RKO (cell line): ENCODE measurements around the gene NHLH2.

ENCODE experiments used
- DNase-seq: peaks from one replicate; pipeline ENCODE4 v3.0.0-alpha.2; 2016; ENCODE audit warnings: low spot score

The NHLH2 gene

DNA sequence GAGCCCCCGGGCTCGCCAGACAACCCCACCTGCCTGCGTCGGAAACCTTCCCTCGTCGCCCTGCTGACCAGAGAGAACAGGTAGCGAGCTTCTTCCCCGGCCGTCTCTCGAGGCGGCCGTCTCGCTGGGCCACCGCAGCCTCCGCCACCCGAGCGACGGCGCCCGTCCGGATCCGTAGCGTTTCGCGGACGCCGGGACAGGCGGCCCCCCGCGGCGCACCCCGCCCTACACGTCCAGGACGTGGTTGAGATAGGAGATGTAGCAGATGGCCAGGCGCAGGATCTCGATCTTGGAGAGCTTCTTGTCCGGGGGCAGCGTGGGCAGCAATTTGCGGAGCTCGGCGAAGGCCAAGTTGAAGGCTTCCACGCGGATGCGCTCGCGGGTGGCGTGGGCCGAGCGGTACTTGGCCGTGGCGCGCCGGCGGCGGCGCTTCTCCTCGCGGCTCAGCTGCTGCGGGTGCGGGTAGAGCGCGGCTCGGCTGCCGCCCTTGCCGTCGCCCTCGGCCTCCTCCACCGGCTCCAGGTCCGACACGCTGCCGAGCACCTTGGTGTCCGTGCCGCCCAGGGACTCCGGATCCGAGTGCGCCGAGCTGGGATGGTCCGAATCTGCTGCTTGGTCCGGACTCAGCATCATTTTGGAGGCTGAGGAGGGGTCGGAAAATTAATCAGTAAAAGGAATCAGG, 3.0 kb downstream of the NHLH2 start:
- peak; percentile 50 for DNase-seq

DNA sequence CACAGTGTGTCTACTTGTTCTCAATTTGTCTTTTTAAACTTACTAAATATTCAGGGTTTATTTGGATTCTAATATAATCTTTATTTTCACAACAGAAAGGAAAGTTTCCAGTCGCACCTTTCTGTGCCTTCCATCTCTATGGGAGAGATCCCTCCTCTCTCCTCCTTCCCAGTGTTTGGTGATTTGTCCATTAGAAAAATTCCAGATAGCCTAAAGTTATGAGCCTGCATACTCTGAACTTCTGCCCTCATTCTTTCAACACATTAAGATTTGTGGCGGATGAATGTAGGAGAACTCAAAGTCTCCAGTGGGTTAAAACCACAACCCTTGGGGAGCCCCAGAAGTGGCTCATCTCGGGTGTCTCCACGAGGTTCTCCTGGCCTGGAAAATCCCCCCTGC, 3.6 kb downstream of the NHLH2 start:
- DNase-seq, result peak; percentile 29

DNA sequence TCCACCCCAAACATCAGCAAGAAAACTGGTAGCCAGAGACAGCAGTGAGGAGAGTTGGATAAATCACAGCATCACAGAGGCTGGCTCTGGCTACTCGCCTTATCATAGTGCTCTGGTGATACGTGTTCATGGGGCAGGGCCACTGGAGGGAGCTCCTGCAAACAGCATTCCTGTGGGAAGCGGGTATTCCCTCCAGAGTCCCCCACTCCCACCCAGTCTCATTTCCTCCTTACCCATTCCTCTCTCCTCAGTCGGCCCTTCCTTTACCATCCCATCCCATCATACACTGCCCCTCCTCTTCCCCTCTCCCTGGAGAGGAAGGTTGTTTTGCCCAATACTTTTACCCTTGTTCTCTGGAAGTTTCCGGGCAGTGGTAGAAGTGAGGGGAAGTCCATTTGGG, 7.1 kb downstream of the NHLH2 start:
- DNase-seq, result no peak

DNA sequence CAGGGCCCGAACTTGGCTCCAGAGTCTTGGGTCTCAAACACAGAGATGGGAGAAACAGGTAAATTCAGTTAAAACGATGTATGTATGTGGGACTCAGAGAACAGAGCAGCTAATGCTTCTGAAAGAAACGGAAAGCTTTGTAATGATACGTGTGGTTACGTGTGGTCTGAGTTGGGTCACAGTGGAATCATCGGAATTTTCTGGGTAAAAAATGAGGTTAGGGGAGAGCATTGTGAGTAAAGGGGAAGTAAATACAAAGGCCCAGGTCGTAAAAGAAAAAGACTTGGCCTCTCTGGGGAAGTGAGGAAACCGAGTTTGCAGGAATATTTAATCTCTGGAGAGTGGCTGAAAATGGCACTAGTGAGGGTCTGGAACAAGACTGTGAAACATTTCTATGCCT, 8.3 kb downstream of the NHLH2 start:
- no peak for DNase-seq

DNA sequence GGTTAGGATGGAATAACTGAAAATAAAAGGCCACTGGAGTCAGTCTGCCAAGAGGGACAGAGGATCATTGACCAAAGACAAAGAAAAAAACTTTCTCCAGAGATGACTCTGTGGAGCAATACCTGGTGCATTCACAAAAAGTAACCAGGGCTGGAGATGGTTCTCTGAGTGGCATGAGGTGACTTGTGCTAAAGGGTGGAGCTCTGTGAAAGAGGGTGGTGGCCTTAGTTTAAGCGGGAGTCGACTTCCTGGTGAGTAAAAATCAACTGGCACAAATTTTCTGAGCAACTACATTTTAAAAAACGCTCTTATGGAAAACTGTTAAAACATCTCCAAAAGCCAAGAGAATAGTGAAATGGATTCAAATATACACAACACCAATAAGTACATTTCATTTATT, 10.0 kb downstream of the NHLH2 start:
- no peak for DNase-seq

DNA sequence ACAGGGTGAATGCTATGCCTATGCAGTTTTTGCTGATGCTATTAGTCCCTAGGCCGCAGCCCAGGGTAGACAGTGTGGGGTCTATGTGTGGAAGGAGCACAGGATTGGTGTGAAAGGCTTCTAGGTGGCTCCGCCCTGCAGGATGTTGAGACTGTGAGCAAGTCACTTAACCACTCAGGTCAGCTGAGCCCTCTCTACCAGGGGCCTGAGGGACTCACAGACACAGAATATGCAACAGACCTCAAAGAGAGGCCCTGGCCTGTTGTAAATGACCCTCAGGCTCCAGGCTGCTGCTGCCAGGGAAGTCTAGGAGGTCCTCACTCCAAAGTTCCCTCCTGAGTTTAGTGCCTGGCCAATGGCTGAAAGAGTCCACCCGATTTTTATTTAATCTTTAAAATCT, 11.0 kb downstream of the NHLH2 start:
- DNase-seq, result no peak

DNA sequence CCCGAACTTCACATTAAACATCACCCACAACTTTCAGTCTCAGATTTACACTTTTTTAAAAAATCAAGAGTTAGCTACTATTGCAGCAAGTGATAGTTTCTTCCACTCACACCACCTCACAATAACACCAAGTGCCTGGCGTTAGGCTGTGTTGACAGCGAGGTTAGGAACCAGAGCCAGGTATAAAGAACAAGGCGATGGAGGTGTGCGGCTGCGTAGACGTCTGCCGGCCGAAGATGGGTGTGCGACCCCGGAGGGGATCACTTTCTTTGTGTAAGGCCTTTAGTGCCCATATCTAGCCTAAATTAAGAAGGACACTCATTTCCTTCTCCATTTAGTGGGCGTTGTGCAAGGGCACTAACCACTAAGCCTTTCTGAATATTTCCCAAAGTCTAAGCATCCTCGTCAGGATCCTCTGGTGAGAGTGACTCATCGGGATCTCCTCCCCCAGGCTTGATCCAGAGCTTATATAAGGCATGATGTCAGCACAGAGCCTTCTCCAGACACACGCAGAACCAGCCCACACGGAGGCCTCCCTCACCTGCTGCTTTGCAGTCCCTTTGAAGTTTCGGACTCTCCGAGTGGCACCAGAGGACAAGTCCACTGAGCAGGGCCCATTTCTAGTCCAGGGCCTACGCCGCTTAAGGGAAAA, 11.8 kb downstream of the NHLH2 start:
- peak; percentile 66 for DNase-seq

DNA sequence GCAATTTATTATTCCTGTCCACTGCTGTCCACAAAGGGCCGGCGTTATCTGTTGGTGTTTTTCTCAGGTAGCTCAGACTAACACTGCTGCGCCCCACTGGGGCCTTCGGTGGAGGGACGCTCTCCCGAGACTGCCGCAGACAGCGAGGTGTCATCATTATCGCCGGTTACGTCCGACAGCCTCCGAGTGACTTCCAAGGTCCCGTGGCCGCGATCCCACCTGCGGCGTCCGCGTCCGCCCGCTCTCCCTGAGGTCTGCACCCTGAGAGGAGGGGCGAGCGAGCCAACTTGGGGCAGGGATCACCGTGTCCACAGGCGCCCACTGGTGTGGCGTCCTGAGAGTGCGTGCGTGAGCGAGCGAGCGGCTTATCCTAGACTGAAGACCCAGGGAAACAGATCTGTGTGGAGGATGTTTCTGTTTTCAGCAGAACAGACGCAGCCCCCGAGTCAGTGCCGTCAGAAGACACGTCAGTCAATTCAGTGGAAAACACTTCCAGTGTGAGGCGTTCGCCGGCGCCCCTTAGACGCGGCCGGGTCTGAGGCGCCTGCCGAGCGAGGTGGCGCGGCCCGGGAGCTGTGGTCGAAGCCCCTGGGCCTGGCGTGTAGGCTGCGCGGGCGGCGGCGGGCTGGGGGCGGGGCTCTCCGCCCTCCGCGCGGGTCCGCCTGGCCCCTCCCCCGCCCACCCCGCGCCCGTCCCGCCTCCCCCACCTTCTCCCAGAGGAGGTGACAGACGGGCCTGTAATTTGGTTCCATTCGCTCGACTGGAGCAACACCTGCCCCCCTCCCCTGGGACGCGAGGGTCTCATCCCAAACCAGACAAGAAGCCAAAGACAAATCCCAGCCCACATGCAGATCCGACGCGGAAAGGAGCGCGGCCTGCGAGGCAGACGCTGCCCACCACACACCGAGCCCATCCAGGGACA, 12.6 kb downstream of the NHLH2 start:
- no peak for DNase-seq

DNA sequence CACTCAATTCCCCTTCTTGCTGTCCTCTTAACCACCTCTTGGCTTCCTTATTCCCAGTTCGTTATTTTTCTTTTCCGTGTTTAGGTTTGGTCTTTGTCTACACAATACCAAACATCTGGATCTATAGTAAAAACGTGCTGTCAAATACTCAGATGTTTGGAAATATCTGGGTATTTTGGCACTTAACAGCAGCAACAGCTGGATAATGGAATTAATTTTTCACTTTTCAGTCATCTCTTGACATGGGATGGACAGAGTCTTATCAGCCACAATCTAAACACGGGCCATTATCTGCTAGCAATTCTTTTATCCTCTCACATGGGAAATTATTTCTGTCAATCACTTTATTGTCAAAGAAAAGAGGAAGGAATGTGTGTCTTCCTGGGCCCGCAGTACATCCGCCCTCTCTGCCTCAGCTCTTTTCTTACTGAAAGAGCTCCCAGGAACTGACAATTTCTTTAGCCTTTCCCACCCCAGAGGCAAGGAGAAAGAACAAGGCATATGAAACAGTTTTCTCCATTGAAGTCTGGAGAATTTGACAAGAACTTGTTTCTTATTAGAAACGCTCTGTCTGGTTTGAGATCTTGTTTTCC, 13.4 kb downstream of the NHLH2 start:
- no peak for DNase-seq

DNA sequence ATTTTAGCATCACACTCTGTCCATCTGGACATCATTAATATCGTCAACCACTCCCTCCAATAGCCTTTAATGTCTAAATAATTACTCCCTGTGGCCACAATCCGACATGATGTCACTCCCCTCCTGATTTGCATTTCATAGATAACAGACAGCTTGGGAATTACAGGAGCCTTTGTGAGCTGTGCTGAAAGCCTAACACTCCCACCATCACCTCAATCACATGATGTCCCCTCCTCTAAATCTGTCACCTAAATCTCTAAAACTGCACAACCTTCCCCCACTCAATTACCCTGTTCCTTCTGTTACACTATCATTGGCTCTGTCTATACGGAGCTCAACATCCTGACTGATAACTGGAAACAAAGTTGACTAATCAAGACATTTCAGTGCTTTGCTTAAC, 14.3 kb downstream of the NHLH2 start:
- no peak for DNase-seq

DNA sequence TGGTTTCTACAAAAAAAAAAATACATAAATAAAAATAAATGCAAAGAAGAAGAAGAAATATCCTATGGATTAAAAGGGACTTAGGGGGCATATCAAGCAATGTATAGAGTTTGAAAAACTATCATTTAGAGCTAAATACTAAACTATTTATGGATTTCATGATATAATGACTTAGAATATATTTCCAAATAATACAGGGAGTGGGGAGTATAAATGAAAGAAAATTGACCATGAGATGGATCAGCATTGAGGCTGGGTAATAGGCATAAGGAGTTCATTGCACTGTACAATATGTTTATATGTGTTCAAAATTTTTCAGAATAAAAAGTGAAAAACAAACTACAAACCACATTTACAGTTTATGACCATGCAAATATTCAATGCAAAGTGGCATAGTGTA, 18.8 kb downstream of the NHLH2 start:
- no peak for DNase-seq

DNA sequence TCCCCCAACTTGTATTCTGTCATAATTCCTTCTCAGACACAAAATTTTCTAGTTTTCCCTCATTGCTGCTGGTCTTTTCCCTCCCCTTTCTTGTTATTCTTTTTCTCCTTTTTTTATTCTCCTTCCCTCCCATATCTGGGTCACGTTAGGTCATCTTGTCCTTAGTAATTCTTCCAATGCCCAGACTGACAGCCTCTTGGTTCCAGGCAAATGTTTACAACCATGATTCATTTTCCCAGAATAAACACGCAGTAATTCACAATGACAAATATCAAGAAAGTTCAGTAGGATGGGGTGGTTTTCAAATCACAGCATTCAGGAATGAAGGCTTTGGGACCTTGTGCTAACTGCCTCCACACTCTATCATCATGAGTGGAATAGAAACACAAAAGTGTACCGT, 25.2 kb downstream of the NHLH2 start:
- no peak for DNase-seq

DNA sequence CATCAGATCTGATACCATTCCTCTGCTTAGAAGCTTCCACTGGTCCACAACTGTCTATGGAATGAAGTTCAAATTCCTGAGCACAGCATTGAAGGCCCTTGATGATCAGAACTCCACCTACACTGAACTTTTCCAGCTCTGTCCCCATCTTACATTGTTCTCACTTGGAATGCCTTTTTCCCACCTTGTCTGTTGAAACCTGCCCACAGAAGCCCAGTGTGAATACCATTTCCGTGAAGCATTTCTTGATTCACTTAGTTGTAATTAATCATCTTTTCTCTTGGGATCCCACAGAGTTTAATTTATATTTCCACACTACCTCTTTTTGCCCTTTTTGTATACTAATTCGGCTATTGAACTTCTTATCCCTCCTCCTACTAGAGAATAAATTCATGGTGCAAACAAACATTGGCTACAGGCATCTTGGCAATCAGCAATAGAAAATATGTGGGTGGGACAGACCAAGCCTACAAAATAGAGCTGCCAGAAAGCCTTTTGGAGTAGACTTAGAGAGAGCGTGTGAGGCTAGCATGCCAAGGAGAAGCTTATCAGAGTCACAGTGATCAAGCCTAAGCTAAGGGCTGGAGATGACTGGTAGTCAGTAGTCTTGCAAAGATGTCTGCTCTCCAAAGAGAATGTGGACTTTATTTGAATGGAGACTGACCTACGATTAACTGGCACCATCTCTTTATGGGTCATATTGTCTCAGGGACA, 26.1 kb downstream of the NHLH2 start:
- DNase-seq, result no peak

DNA sequence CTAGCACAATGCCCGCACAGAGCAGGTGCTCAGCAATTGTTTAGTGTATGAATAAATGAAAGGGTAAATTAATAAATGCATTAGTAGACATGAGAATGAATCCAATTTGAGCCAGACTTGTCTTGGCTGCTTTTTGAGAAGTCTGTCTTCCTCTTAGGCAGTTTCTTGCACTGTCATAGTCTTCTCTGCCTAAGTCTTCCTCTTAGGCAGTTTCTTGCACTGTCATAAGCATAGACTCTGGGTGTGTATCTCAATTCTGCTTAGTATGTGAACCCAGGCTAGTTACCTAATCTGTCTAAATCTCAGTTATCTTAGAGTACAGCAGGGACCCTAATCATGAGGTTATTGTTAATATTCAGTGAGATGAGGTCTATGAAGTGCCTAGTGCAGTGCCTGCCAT, 27.2 kb downstream of the NHLH2 start:
- no peak for DNase-seq

DNA sequence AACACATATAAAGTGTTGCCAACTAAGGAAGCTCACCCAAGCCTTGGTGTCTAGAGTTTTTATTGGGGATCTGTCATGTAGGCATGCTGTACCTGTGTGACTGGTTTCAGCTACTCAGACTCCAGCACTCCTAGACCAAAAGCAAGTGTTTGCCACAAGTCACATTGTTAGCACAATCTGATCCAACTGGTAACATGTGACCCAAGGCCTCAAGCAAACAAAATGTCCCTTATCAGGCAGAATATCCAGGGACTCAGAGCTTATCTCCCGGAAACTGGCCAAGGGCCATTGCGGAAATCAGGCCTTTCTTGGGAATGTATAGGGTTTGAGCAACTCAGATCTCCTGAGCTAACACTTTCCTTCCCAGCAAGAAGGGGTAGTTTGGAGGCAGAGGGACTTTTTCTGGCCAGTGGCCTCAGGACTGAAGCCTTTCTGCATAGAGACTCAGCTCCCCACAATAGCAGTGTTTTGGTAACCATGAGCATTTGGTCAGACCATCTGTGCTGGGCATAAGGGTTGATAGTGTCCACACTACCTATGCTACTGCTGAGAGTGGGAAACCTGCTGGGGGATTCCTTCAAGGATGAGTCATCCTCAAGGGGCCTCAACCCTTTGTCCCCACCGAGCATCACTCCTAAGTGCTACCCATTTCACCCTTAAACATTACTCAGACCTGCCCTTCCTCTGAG, 29.6 kb downstream of the NHLH2 start:
- DNase-seq, result no peak

DNA sequence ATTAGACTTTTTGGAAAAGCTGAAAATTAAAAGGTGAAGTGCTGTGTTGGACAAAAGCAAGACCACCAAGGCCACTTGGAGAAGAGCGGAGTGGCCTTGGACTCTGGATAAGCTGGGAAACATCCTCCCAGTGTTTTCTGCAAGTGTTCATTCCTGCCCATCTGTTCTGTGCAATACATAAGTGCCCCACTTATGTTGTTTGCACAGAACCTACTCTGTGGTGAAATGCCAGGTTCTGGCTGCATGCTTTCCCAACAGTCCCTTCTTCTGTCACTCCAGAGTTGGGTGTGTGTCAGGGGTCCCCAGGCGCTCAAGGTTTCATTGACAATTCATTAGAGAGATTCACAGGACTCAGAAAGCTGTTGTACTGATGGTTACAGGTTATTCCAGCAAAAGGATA, 30.3 kb downstream of the NHLH2 start:
- no peak for DNase-seq

DNA sequence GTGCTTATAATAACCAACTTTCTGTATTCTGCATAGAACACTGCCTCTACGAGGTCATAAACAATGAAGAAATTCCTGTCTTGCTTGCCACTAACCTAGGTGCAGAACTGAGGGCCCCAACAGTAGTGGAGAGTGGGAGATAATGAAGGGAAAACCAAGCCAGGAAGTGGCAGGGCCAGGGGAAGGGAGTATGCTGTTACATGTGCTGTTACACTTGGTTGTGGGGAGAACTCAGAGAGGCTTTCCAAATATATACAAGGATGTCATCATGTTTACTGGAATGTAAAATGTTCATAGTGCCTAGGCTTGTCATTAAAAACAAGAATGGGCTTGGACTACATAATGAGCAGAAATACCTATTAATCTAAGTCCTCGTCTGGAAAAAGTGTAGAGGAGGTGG, 31.1 kb downstream of the NHLH2 start:
- no peak for DNase-seq

DNA sequence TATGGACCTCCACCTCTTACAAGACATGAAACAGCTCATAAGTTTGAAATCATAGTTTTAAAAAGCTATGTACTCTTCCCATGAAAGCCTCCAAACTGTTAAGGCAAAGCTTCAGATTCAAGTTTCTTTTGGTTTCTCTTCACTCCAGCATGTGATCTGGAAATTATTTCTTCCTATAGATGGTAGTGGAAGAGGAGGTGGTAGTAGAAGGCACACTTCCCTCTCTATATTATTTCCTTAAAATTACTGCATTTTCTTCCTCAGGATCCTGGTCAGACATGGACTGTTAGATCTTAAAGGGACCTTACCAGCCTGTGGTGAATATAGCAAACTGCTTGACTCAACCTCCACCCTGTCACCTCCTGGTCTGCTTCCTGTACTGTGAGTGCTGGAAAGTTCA, 31.9 kb downstream of the NHLH2 start:
- DNase-seq, result no peak

DNA sequence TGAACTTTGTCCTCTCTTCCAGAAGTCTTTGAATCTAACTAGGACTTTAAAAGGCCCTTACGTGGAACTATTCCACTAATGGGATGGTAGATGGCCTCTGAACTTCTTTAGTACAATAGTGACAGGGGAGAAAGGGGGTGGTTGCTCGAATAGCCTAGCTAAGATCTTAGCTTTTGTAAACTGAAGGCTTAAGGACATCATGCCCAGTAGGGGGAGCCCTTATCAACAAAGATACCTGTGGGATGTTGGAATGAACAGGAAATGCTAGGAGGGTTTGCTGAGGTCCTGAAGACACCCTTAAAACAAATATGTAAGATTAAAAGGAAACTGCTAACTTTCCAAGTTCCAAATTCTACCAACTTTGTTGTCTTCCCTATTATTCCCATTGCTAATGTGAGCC, 33.2 kb downstream of the NHLH2 start:
- DNase-seq, result peak; percentile 77

DNA sequence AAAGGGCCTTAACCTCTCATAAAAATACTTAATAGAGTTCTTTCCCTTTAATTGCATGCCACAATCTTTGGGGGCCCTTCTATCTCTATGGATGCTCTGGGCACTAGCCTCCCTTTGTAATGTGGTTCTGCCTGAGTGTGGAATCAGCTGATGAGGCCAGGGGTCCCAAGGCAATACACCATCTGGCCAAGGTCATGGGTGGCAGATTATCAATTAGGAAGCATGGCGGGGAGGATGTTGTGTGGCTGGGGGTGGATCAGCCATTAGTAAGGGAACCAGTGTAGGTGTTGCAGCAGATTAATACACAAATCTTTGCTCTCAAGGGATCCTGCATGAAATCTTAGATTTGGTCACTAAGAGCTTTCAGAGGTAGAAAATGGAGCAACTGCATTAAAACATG, 35.3 kb downstream of the NHLH2 start:
- no peak for DNase-seq

DNA sequence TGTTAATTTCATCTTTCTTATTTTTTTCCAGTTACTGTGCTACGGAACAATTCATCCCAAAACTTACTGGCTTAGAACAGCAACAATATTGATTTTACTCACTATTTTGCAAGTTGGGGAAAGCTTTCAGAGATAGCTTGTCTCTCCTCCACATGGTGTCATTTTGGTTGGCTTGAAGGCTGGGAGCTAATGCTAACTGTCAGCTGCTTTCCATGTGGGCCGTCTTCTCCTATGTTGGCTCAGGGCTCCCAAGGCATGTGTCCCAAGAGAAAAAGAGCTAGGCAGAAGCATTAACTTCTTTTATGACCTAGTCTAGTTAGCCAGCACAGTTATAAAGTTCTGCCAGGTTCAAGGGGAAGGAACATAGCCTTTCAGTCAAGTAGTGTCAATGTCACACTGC, 38.5 kb downstream of the NHLH2 start:
- DNase-seq, result no peak

DNA sequence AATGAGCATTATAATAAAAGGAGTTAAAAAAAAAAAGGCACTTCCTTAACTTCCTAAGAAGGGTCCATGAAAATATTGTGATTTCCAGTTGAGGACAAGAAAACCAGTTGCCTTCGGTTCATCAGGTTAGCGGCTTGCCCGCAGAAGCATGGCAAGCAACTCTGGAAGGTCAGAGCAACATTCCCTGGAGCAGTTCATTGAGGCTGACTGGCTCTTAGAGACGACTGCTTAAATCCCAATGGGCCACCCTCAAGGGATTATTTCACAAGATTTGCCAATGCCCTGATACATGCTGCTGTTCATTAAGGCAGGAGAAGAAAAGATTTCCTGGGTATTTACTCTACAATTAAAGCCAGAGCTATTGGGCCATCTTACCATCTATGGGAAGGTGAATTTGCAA, 43.4 kb downstream of the NHLH2 start:
- DNase-seq, result no peak
